Measurements from ENCODE around the gene HLA-A. TPM values are rescaled to one million over a fixed set of nuclear protein-coding genes. Genes with fewer than 3 reads are reported as not detected.
"Not testable (repeated sequence)": the region's sequence is repeated elsewhere in the genome, so short reads cannot be mapped to it uniquely, and the experiment has no call there.

Gene HLA-A
- total RNA-seq, 1 donor from 2014 or later: 1,592 TPM

DNA sequence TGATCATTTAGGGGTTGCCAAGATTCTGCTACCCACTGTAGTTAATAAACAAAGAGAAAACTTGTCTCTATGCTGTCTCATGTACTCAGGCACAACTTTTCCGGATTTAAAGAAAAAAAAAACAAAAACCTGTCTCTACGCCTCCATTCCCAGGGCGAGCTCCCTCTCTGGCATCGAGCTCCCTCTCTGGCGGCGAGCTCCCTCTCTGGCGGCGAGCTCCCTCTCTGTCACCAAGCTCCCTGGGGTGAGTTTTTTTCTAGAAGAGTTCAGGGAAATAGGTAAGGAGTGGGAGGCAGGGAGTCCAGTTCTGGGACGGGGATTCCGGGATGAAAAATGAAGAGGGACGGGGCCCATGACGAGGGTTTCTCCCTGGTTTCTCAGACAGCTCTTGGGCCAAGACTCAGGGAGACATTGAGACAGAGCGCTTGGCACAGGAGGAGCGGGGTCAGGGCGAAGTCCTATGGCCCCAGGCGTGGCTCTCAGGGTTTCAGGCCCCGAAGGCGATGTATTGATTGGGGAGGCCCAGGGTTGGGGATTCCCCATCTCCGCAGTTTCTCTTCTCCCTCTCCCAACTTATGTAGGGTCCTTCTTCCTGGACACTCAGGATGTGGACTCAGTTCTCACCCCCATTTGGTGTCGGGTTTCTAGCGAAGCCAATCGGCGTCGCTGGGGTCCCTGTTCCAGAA, 16.5 kb upstream of the HLA-A start:
- POLR2A ChIA-PET: interaction anchor here (0.8 to 3.3 kb wide), 8 partner anchors 10 to 141 kb away, joined by 3 to 31 read pairs (median 4); partner anchors contain the start of genes HLA-A, POLR1H and PPP1R11

DNA sequence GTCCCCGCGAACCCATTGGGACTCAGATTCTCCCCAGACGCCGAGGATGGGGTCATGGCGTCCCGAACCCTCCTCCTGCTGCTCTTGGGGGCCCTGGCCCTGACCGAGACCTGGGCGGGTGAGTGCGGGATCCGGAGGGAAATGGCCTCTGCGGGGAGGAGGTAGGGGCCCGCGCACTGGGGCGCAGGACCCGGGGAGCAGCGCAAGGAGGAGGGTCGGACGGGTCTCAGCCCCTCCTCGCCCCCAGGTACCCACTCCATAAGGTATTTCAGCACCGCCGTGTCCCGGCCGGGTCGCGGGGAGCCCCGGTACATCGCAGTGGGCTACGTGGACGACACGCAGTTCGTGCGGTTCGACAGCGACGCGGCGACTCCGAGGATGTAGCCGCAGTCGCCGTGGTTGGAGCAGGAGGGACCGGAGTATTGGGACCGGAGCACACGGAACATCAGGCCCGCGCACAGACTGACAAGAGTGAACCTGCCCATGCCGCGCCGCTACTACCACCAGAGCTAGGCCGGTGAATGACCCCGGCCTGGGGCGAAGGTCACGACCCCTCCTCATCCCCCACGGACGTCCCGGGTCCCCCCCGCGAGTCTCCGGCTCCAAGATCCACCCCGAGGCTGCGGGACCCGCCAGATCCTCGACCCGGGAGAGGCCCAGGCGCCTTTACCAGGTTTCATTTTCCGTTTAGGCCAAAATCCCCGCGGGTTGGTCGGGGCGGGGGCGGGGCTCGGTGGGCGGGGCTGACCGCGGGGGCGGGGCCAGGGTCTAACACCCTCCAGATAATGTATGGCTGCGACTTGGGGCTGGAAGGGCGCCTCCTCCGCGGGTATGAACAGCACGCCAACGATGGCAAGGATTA, 15.7 kb upstream of the HLA-A start:
- H3K27me3 Mint-ChIP-seq: no peaks in the 10 kb centered on the region
- intact Hi-C loops (cut with micrococcal nuclease): loop anchor here (1.0 to 5.0 kb wide), 6 partner anchors 9 to 140 kb away; partner anchors contain the start of genes HLA-A and PPP1R11
- DNase-seq (peak; percentile 50), ATAC-seq (ENCODE audit: low read depth) (peak; percentile 77)
- no peaks in the 10 kb centered on the region for H3K9me3 Mint-ChIP-seq
- peaks cover 3% of the 10 kb centered on the region for H3K36me3 Mint-ChIP-seq (ENCODE audit: low read depth)
- H3K27ac Mint-ChIP-seq: peak overlapping the region; percentile 94
- H3K4me3 Mint-ChIP-seq: peak overlapping the region; percentile 90
- H3K4me1 Mint-ChIP-seq: peaks cover 16% of the 10 kb centered on the region
- CTCF ChIA-PET: no interaction called here
- TF ChIP-seq, protein P1, sequence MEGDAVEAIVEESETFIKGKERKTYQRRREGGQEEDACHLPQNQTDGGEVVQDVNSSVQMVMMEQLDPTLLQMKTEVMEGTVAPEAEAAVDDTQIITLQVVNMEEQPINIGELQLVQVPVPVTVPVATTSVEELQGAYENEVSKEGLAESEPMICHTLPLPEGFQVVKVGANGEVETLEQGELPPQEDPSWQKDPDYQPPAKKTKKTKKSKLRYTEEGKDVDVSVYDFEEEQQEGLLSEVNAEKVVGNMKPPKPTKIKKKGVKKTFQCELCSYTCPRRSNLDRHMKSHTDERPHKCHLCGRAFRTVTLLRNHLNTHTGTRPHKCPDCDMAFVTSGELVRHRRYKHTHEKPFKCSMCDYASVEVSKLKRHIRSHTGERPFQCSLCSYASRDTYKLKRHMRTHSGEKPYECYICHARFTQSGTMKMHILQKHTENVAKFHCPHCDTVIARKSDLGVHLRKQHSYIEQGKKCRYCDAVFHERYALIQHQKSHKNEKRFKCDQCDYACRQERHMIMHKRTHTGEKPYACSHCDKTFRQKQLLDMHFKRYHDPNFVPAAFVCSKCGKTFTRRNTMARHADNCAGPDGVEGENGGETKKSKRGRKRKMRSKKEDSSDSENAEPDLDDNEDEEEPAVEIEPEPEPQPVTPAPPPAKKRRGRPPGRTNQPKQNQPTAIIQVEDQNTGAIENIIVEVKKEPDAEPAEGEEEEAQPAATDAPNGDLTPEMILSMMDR (IDR thresholded peaks at IDR 0.05): no peak
- POLR2A ChIA-PET: interaction anchor here (0.5 to 3.3 kb wide), 10 partner anchors 8 to 134 kb away, joined by 3 to 31 read pairs (median 4); partner anchors contain the start of genes HLA-A and POLR1H

More for the DNA sequence above, 16.5 kb upstream of the HLA-A start:
- CTCF ChIA-PET: no interaction called here
- Mint-ChIP-seq H3K27me3 (no peaks in the 10 kb centered on the region), H3K27ac (peak overlapping the region; percentile 94), H3K9me3 (no peaks in the 10 kb centered on the region), H3K4me1 (peaks cover 16% of the 10 kb centered on the region), H3K4me3 (peak overlapping the region; percentile 90), H3K36me3 (ENCODE audit: low read depth) (peaks cover 2% of the 10 kb centered on the region)
- TF ChIP-seq, protein P1 (IDR thresholded peaks at IDR 0.05): no peak
- intact Hi-C loops (cut with micrococcal nuclease): loop anchor here (2.0 to 5.0 kb wide), 4 partner anchors 17 to 141 kb away; partner anchors contain the start of genes HLA-A and PPP1R11
- ATAC-seq (ENCODE audit: low read depth) (peak; percentile 13), DNase-seq (no peak)

DNA sequence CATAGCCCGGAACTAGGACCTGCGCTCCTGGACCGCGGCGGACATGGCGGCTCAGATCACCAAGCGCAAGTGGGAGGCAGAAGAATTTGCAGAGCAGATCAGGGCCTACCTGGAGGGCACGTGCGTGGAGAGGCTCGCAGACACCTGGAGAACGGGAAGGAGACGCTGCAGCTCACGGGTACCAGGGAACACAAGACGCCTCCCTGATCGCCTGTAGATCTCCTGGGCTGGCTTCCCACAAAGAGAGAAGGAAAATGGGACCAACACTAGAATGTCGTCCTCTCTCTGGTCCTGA, 15.1 kb upstream of the HLA-A start:
- DNase-seq (no peak), ATAC-seq (ENCODE audit: low read depth) (no peak)
- intact Hi-C loops (cut with micrococcal nuclease): loop anchor here (1.0 to 5.0 kb wide), 6 partner anchors 8 to 140 kb away; partner anchors contain the start of genes HLA-A and PPP1R11
- Mint-ChIP-seq H3K27ac (peak overlapping the region; percentile 87), H3K4me1 (peaks cover 16% of the 10 kb centered on the region), H3K36me3 (ENCODE audit: low read depth) (peaks cover 3% of the 10 kb centered on the region), H3K9me3 (no peaks in the 10 kb centered on the region), H3K4me3 (peak overlapping the region; percentile 90), H3K27me3 (no peaks in the 10 kb centered on the region)
- ChIA-PET POLR2A (interaction anchor here (0.5 to 3.3 kb wide), 4 partner anchors 14 to 41 kb away, joined by 3 to 31 read pairs (median 12); partner anchors contain the start of gene HLA-A), CTCF (no interaction called here)
- TF ChIP-seq, protein P1 (IDR thresholded peaks at IDR 0.05): no peak

DNA sequence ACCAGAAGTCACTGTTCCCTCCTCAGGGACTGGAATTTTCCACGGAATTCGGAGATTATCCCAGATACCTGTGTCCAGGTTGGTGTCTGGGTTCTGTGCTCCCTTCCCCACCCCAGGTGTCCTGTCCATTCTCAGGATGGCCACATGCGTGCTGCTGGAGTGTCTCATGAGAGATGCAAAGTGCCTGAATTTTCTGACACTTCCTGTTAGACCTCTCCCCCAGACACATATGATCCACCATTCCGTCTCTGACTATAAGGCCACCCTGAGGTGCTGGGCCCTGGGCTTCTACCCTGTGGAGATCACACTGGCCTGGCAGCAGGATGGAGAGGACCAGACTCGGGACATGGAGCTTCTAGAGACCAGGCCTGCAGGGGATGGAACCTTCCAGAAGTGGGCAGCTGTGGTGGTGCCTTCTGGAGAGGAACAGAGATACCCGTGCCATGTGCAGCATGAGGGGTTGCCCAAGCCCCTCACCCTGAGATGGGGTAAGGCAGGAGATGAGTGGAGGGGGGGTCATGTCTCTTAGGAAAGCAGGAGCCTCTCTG, 14.4 kb upstream of the HLA-A start:
- DNase-seq: no peak
- peaks cover 16% of the 10 kb centered on the region for H3K4me1 Mint-ChIP-seq
- no peaks in the 10 kb centered on the region for H3K27me3 Mint-ChIP-seq
- no peak overlapping the region for H3K4me3 Mint-ChIP-seq
- no peaks in the 10 kb centered on the region for H3K9me3 Mint-ChIP-seq
- CTCF ChIA-PET: no interaction called here
- H3K36me3 Mint-ChIP-seq (ENCODE audit: low read depth): peaks cover 3% of the 10 kb centered on the region
- ATAC-seq (ENCODE audit: low read depth): no peak
- TF ChIP-seq, protein P1 (IDR thresholded peaks at IDR 0.05): no peak
- intact Hi-C loops (cut with micrococcal nuclease): loop anchor here (1.0 to 5.0 kb wide), 6 partner anchors 7 to 139 kb away; partner anchors contain the start of genes HLA-A and PPP1R11
- H3K27ac Mint-ChIP-seq: no peak overlapping the region
- POLR2A ChIA-PET: interaction anchor here (2.5 to 3.3 kb wide), 2 partner anchors 13 to 37 kb away, joined by 21 to 31 read pairs; partner anchors contain the start of gene HLA-A

- CTCF ChIA-PET; H3K27me3 Mint-ChIP-seq; intact Hi-C loops (cut with micrococcal nuclease); DNase-seq; POLR2A ChIA-PET; H3K4me3 Mint-ChIP-seq; H3K36me3 Mint-ChIP-seq (ENCODE audit: low read depth); H3K9me3 Mint-ChIP-seq; H3K27ac Mint-ChIP-seq; ATAC-seq (ENCODE audit: low read depth): not testable (repeated sequence)
- H3K4me1 Mint-ChIP-seq: peaks cover 13% of the 10 kb centered on the region
These were observed 12.3 kb upstream of the HLA-A start for GRCh38 chr6:29930047-29930446.
